Mesenchymal stem cell (in vitro differentiated cells and primary cell): ENCODE data around the gene PDE6C.

Experiments
- DNase-seq: peaks from one replicate; pipeline ENCODE4 v3.0.0-alpha.2; 2013
- H2AFZ ChIP-seq: one replicate; pipeline ENCODE4 v1.6.1; 2013; ENCODE audit warnings: low read depth, mild to moderate bottlenecking, control low read depth, inconsistent platforms, low read length, moderate library complexity
- H2AK5ac ChIP-seq: 2 replicates; pipeline ENCODE4 v1.6.1; 2013; ENCODE audit warnings: low read length, moderate library complexity, mild to moderate bottlenecking, inconsistent platforms; ENCODE audit not compliant: severe bottlenecking
- H2BK120ac ChIP-seq: one replicate; pipeline ENCODE4 v1.6.1; 2013; ENCODE audit warnings: low read depth, mild to moderate bottlenecking, inconsistent platforms, low read length, moderate library complexity
- H2BK12ac ChIP-seq, 2 experiments: one replicate each; pipeline ENCODE4 v1.6.1; 2013; ENCODE audit warnings: inconsistent platforms in 2 of 2, low read length in 2 of 2, mild to moderate bottlenecking in 2 of 2, moderate library complexity in 2 of 2, control low read depth in 1 of 2
- H2BK15ac ChIP-seq: one replicate; pipeline ENCODE4 v1.6.1; 2013; ENCODE audit warnings: mild to moderate bottlenecking, low read depth, inconsistent platforms; ENCODE audit not compliant: poor library complexity, severe bottlenecking
- H2BK5ac ChIP-seq: 2 replicates; pipeline ENCODE4 v1.6.1; 2013; ENCODE audit warnings: low read depth, mild to moderate bottlenecking, low read length, control low read depth, inconsistent platforms; ENCODE audit not compliant: poor library complexity, severe bottlenecking
- H3K14ac ChIP-seq, 2 experiments: one replicate each; pipeline ENCODE4 v1.6.1; 2013; ENCODE audit warnings: inconsistent platforms in 2 of 2, low read length in 2 of 2, control low read depth in 1 of 2, mild to moderate bottlenecking in 1 of 2, moderate library complexity in 1 of 2
- H3K18ac ChIP-seq, 2 experiments: one replicate each; pipeline ENCODE4 v1.6.1; 2013; ENCODE audit warnings: inconsistent platforms in 2 of 2, low read length in 2 of 2, control low read depth in 1 of 2, low read depth in 1 of 2, mild to moderate bottlenecking in 1 of 2
- H3K23ac ChIP-seq, 2 experiments: one replicate each; pipeline ENCODE4 v1.6.1; 2013; ENCODE audit warnings: inconsistent platforms in 2 of 2, low read length in 2 of 2, mild to moderate bottlenecking in 2 of 2, moderate library complexity in 2 of 2, control low read depth in 1 of 2
- H3K27ac ChIP-seq: 2 replicates; pipeline ENCODE4 v1.5.1; 2013; ENCODE audit warnings: mild to moderate bottlenecking, moderate library complexity, low read length, control low read depth, inconsistent platforms; ENCODE audit not compliant: poor library complexity, severe bottlenecking
- H3K27me3 ChIP-seq, 2 experiments: 2 replicates each; pipeline versions ENCODE4 v1.6.1 to v1.7.0; 2013; ENCODE audit warnings: low read length in 2 of 2, mild to moderate bottlenecking in 2 of 2, moderate library complexity in 2 of 2, control low read depth in 1 of 2, inconsistent platforms in 1 of 2; ENCODE audit not compliant: control insufficient read depth in 1 of 2, insufficient read depth in 1 of 2
- H3K36me3 ChIP-seq, 2 experiments: 2 replicates each; pipeline versions ENCODE4 v1.6.1 to v1.7.0; 2013; ENCODE audit warnings: low read length in 2 of 2, control low read depth in 1 of 2, inconsistent platforms in 1 of 2, low read depth in 1 of 2, mild to moderate bottlenecking in 1 of 2; ENCODE audit not compliant: insufficient read depth in 2 of 2, control insufficient read depth in 1 of 2
- H3K4ac ChIP-seq, 2 experiments: one replicate each; pipeline ENCODE4 v1.6.1; 2013; ENCODE audit warnings: inconsistent platforms in 2 of 2, low read length in 2 of 2, mild to moderate bottlenecking in 2 of 2, moderate library complexity in 2 of 2, control low read depth in 1 of 2, low read depth in 1 of 2
- H3K4me1 ChIP-seq: 2 replicates; pipeline ENCODE4 v1.6.1; 2013; ENCODE audit warnings: low read depth, low read length, control low read depth; ENCODE audit not compliant: control insufficient read depth, insufficient read depth
- H3K4me2 ChIP-seq: 2 replicates; pipeline ENCODE4 v1.6.1; 2013; ENCODE audit warnings: low read length, mild to moderate bottlenecking, inconsistent platforms; ENCODE audit not compliant: poor library complexity, severe bottlenecking
- H3K4me3 ChIP-seq, 2 experiments: 2 replicates each; pipeline versions ENCODE4 v1.5.1 to v1.7.0; 2013; ENCODE audit warnings: low read length in 2 of 2, mild to moderate bottlenecking in 2 of 2, control low read depth in 1 of 2, low read depth in 1 of 2; ENCODE audit not compliant: insufficient read depth in 1 of 2
- H3K79me1 ChIP-seq: replicated peaks from 2 replicates; pipeline ENCODE4 v1.6.1; 2013; ENCODE audit warnings: mild to moderate bottlenecking, control low read depth, low read length, inconsistent platforms; ENCODE audit not compliant: poor library complexity, severe bottlenecking
- H3K9ac ChIP-seq: 2 replicates; pipeline ENCODE4 v1.7.0; 2013; ENCODE audit warnings: mild to moderate bottlenecking, low read length, moderate library complexity
- H3K9me3 ChIP-seq: 2 replicates; pipeline ENCODE4 v1.7.0; 2013; ENCODE audit warnings: mild to moderate bottlenecking, low read length; ENCODE audit not compliant: control insufficient read depth
- H4K8ac ChIP-seq: one replicate; pipeline ENCODE4 v1.6.1; 2013; ENCODE audit warnings: inconsistent platforms, mild to moderate bottlenecking, low read length, moderate library complexity
- H4K91ac ChIP-seq: one replicate; pipeline ENCODE4 v1.6.1; 2013; ENCODE audit warnings: mild to moderate bottlenecking, low read length, inconsistent platforms
- WGBS: methylation state at CpG from one replicate; pipeline ENCODE4 v1.1.7; 2013; ENCODE audit warnings: mixed read lengths; 5-methylcytosine and 5-hydroxymethylcytosine counted together

Gene PDE6C

GRCh38 chr10:93704451-93704850 is 92.1 kb downstream of the PDE6C start:
- Histone ChIP-seq H3K79me1 (peaks cover 3% of the 10 kb centered on the region), H3K4me1 (peaks cover 2% of the 10 kb centered on the region), H3K14ac (no peak overlapping the region), H3K36me3 (peaks cover 0 to 6% of the 10 kb centered on the region in 2 experiments), H2BK15ac (no peak overlapping the region), H3K4me3 (no peak overlapping the region), H2BK5ac (no peak overlapping the region), H3K27ac (no peak overlapping the region), H3K27me3 (no peaks in the 10 kb centered on the region), H3K18ac (no peak overlapping the region), H3K9ac (no peak overlapping the region), H2BK12ac (no peak overlapping the region), H2AFZ (no peak overlapping the region), H3K4ac (no peak overlapping the region), H2AK5ac (no peak overlapping the region), H2BK120ac (no peak overlapping the region), H4K8ac (no peak overlapping the region), H3K9me3 (no peaks in the 10 kb centered on the region), H3K23ac (no peak overlapping the region), H4K91ac (no peak overlapping the region), H3K4me2 (no peak overlapping the region)
- 97% methylated on average over 5 of the region's 5 CpGs for WGBS
- DNase-seq = no peak

GRCh38 chr10:93707623-93708022 is 95.3 kb downstream of the PDE6C start:
- no peaks in the 10 kb centered on the region for H3K9me3 ChIP-seq
- H3K4me1 ChIP-seq = peaks cover 2% of the 10 kb centered on the region
- no peak overlapping the region for H3K4ac ChIP-seq
- H2AK5ac ChIP-seq = no peak overlapping the region
- no peak overlapping the region for H2BK15ac ChIP-seq
- H4K8ac ChIP-seq = no peak overlapping the region
- H3K27ac ChIP-seq = no peak overlapping the region
- DNase-seq = no peak
- no peak overlapping the region for H3K4me3 ChIP-seq
- no peak overlapping the region for H2BK120ac ChIP-seq
- H2BK12ac ChIP-seq = no peak overlapping the region
- H3K27me3 ChIP-seq = no peaks in the 10 kb centered on the region
- H3K36me3 ChIP-seq = no peaks in the 10 kb centered on the region
- no peak overlapping the region for H3K18ac ChIP-seq
- no peak overlapping the region for H3K9ac ChIP-seq
- no peak overlapping the region for H4K91ac ChIP-seq
- H3K4me2 ChIP-seq = no peak overlapping the region
- H3K14ac ChIP-seq = no peak overlapping the region
- H2BK5ac ChIP-seq = no peak overlapping the region
- no peak overlapping the region for H3K23ac ChIP-seq
- no peak overlapping the region for H2AFZ ChIP-seq
- no peaks in the 10 kb centered on the region for H3K79me1 ChIP-seq

- Histone ChIP-seq H2BK12ac (no peak overlapping the region), H3K4me3 (no peak overlapping the region), H3K4me2 (no peak overlapping the region), H3K23ac (peak overlapping the region in 1 of 2 experiments; percentile 9), H3K18ac (no peak overlapping the region), H3K27me3 (peaks cover 0 to 4% of the 10 kb centered on the region in 2 experiments), H3K14ac (no peak overlapping the region), H4K91ac (no peak overlapping the region), H3K4ac (no peak overlapping the region), H2AK5ac (no peak overlapping the region), H4K8ac (no peak overlapping the region), H3K9me3 (no peaks in the 10 kb centered on the region), H2BK120ac (no peak overlapping the region), H2AFZ (no peak overlapping the region), H3K79me1 (no peaks in the 10 kb centered on the region), H2BK5ac (no peak overlapping the region), H2BK15ac (no peak overlapping the region), H3K9ac (no peak overlapping the region), H3K4me1 (peaks cover 2% of the 10 kb centered on the region), H3K27ac (no peak overlapping the region), H3K36me3 (no peaks in the 10 kb centered on the region)
- 46% methylated on average over 5 of the region's 5 CpGs for WGBS
- DNase-seq = no peak
These were observed 98.1 kb downstream of the PDE6C start for GRCh38 chr10:93710333-93710909.

- Histone ChIP-seq H4K91ac (no peak overlapping the region), H2BK15ac (no peak overlapping the region), H3K23ac (no peak overlapping the region), H3K79me1 (no peaks in the 10 kb centered on the region), H3K9ac (no peak overlapping the region), H3K27me3 (peaks cover 0 to 4% of the 10 kb centered on the region in 2 experiments), H3K14ac (no peak overlapping the region), H2BK5ac (no peak overlapping the region), H2BK12ac (no peak overlapping the region), H3K36me3 (no peaks in the 10 kb centered on the region), H3K4me2 (no peak overlapping the region), H3K4ac (no peak overlapping the region), H3K4me3 (no peak overlapping the region), H4K8ac (no peak overlapping the region), H3K27ac (no peak overlapping the region), H3K9me3 (no peaks in the 10 kb centered on the region), H3K4me1 (peaks cover 2% of the 10 kb centered on the region), H3K18ac (no peak overlapping the region), H2AK5ac (no peak overlapping the region), H2BK120ac (no peak overlapping the region), H2AFZ (no peak overlapping the region)
- DNase-seq = peak; percentile 4
- WGBS = 67% methylated on average over 3 of the region's 3 CpGs
These were observed 99.6 kb downstream of the PDE6C start for GRCh38 chr10:93711891-93712290.
